ENCODE measurements around the gene ETFBKMT.
"Not testable (repeated sequence)": the region's sequence is repeated elsewhere in the genome, so short reads cannot be mapped to it uniquely, and the experiment has no call there.

ETFBKMT gene

DNA sequence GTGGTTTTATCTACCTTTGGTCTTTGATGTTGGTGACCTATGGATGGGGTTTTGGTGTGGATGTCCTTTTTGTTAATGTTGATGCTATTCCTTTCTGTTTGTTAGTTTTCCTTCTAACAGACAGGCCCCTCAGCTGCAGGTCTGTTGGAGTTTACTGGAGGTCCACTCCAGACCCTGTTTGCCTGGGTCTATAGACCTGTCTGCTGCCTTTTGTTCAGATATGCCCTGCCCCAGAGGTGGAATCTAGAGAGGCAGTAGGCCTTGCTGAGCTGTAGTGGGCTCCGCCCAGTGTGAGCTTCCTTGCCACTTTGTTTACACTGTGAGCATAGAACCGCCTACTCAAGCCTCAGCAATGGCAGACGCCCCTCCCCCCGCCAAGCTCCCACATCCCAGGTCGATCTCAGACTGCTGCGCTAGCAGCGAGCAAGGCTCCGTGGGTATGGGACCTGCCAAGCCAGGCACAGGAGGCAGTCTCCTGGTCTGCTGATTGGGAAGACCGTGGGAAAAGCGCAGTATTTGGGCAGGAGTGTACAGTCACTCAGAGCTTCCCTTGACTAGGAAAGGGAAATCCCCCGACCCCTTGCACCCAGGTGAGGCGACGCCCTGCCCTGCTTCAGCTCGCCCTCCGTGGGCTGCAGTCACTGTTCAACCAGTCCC is 59.2 kb downstream of the ETFBKMT start:
- not testable (repeated sequence) for DNase-seq (ENCODE audit: low read depth in 2 of 2)

DNA sequence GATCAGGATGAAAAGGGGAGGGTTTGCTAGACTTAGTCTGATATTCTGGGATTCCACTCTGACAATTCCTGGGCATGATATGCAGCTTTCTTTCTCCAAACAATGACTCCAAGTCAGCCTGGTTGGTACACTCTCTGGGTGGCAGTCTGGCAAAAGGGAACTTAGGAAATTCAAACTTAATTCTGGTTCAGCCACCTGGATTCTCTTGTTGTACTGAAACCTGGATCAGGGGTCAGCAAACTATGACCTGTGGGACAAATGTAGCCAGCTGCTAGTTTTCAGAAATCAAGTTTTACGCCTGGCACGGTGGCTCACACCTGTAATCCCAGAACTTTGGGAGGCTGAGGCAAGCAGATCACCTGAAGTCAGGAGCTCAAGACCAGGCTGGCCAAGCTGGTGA is 63.1 kb downstream of the ETFBKMT start:
- DNase-seq (ENCODE audit: low read depth in 2 of 2): no peak
